ENCODE results near the gene ARMC2.
"Not testable (repeated sequence)": the region's sequence is repeated elsewhere in the genome, so short reads cannot be mapped to it uniquely, and the experiment has no call there.

ARMC2 gene

DNA sequence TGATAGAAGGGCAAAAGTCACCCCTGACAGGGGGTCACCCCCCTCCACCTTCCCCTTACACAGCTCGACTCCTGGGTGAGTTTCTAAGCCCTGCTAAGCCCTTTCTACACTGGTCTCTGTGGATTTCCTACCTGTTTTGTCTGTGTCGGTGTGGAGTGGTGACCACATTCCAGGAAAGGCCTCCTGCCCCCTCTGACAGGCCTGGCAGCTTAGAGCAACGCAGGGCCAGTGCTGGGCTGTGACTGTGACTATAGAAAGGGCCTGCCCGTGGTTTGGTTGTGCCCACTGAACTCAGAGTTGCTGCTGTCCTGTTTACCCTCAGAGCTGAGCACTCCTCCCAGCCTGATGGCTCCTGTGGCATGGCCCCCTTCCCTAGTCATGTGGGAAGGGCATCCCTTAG, 109.0 kb downstream of the ARMC2 start:
- no peak for DNase-seq

GRCh38 chr6:108958900-108959770, 110.9 kb downstream of the ARMC2 start:
- DNase-seq: no peak

- no peak for DNase-seq
These were observed 111.9 kb downstream of the ARMC2 start for GRCh38 chr6:108959972-108960582.

DNA sequence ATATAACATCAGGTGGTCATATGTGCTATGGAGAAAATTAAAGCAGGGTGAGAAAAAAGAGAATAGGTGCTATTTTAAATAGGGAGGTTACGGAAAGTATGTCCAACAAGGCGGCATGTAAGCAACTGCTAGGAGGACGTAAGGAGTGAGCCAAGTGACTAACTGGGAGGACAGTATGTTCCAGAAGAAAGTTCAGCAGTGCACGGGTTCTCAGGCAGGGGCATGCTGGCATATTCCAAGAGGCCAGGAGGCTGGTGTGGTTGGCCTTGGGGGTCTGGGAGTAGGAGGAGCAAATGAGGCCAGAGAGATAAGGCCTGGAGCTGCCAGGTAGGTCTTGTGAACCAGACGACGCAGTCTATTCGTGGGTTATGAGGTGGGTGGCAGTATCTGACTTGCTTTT, 112.4 kb downstream of the ARMC2 start:
- DNase-seq: no peak

- no peak for DNase-seq
These were observed 112.9 kb downstream of the ARMC2 start for GRCh38 chr6:108961077-108961476.

- no peak for DNase-seq
These were observed 113.8 kb downstream of the ARMC2 start for GRCh38 chr6:108961985-108962384.

DNA sequence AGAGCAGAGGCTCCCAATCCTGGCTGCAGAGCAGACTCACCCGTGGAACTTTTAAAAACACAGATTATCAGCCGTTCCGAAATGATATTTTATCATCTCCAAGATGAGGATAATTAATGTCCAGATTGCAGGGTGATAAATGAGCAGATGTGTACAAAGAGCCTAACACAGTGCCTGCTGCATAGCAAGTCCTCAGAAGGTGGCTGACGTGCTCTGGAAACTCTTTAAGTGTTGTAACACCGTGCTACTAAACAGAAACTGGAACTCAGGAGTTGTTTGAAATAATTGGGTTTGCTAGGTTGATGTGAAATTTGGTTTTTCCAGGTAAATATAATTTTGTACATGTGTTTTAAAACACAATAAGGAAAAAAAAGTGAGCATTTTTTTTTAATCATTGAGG, 118.0 kb downstream of the ARMC2 start:
- DNase-seq: no peak

DNA sequence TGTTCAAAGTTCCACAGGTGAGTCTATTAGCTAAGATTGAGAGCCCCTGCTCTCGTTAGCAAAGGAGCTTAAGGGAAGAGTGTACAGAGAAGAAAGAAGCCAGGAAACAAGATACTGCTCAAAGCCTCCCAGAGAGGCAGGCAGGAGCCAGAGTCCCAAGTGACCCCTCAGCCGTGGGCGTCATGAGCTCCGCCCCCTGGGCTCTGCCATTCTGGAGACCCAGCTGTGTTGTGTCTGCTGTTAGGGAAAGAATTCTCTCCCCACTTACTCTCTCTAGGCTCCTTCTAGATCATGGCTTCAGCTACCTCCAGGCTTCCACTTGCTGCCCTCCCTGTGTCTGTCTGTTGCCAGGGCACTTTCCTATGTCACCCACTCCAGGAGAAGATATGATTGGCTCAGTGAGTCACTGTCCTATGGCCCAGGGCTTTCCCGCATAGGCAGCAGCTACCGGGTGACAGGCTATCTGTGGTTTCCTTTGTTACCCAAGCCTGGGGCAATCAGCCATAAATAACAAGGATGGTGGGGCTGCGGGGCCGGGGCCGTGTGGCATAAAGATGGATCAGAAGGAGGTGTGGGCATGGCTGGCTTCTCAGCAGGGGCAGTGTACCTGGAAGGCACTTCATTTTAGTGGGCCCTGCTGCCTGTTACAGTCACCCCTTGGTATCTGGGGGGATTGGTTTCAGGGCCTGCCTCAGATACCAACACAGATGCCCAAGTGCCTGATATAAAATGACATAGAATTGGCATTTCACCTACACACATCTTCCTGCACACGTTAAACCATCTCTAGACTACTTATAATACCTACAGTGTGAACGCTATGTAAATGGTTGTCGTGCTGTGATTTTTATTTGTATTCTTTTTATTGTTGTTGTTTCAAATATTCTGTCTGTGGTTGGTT, 118.9 kb downstream of the ARMC2 start:
- DNase-seq: peak; percentile 77

GRCh38 chr6:108968325-108969316, 120.4 kb downstream of the ARMC2 start:
- no peak for DNase-seq

DNA sequence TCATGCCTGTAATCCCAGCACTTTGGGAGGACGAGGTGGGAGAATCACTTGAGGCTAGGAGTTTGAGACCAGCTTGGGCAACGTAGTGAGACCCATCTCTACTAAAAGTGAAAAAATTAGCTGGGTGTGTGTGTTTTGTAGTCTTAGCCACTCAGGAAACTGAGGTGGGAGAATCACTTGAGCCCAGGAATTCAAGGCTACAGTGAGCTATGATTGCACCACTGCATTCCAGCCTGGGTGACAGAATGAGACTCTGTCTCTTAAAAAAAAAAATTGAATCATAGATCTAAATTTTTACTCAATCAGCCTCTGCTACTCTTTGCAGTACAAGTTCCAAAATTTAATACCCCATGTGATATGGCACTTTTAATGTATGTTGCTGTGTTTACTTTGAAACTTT, 121.6 kb downstream of the ARMC2 start:
- no peak for DNase-seq

- no peak for DNase-seq
These were observed 126.0 kb downstream of the ARMC2 start for GRCh38 chr6:108974201-108974600.

DNA sequence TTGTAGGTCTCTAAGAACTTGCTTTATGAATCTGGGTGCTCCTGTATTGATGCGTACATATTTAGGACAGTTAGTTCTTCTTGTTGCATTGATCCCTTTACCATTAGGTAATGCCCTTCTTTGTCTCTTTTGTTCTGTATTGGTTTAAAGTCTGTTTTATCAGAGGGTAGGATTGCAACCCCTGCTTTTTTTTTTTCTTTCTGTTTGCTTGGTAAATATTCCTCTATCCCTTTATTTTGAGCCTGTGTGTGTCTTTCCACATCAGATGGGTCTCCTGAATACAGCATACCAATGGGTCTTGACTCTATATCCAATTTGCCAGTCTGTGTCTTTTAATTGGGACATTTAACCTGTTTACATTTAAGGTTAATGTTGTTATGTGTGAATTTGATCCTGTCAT, 130.4 kb downstream of the ARMC2 start:
- DNase-seq: not testable (repeated sequence)

DNA sequence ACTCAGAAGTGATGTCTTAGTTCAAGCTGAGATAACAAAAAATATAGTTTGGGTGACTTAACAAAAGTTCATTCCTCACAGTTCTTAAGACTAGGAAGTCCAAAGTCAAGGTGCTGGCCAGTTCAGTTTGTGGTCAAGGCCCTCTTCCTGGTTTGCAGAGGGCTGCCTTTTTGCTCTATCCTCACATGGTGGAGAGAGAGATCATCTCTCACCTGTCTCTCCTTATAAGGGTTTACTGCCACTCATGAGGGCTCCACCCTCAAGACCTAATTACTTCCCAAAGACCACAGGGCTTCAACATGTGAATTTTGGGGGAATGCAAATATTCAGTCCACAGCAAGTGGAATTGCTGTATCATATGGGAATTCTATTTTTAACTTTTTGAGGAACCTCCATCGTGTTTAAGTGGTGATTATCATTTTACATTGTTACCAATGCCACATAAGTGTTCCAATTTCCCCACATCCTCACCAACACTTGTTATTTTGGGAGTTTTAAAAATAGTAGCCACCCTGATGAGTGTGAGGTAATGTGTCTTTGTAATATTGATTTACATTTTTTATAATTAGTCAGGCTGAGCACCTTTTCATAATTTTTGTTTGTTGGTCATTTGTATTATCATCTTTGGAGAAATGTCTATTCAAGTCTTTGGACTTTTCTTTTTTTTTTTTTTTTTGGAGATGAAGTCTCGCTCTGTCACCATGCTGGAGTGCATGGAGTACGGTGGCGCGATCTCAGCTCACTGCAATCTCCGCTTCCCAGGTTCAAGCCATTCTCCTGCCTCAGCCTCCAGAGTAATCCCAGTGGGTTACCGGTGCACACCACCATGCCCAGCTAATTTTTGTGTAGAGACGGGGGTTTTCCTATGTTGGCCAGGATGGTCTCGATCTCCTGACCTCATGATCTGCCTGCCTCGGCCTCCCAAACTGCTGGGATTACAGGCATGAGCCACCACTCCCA, 134.2 kb downstream of the ARMC2 start:
- DNase-seq: no peak

DNA sequence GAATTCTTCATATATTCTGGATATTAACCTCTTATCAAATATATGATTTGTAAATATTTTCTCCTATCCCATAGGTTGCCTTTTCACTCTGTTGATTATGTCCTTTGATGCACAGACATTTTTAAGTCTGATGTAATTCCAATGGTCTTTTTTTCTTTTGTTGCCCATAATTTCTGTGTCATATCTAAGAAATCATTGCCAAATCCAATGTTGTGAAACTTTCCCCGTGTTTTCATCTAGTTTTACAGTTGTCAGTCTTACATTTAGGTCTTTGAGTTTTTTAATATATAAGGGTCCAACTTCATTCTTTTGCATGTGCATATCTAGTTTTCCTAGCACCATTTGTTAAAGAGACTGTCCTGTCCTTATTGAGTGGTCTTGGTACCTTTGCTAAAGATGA, 134.9 kb downstream of the ARMC2 start:
- DNase-seq: no peak

GRCh38 chr6:108985301-108985700, 137.1 kb downstream of the ARMC2 start:
- DNase-seq: no peak

DNA sequence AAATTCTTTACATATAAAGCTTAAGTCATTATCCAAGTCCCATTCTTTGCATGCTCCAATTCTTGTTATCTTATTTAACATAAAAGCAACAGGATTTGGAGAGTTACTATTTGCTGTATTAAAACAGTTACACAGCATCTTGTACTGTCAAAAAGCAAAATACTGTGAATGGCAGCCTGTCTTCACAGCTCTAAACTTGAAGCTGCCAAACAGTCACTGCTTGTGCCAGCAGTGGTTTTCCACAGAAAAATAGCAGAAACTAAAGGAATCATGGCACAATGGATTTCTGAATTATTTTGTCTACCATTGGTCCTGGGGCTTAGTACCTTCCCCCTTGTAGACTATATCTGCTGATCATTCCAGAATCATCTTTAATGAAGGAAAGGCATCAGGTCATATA, 138.9 kb downstream of the ARMC2 start:
- no peak for DNase-seq

GRCh38 chr6:108988296-108988695, 140.1 kb downstream of the ARMC2 start:
- DNase-seq: no peak

DNA sequence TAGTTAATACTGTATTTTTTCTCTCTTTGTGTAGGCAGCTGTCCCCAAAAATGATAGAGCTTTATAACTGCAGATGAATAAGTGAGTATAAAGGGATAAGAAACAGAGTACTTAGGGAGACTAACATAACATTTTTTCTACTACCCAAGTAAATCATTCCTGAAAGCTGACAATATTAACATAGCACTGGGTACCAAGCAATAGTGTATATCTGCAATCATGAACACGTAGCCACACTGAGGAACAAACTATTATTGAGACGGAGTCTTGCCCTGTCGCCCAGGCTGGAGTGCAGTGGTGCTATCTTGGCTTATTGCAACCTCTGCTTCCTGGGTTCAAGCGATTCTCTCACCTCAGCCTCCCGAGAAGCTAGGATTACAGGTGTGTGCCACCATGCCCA, 140.5 kb downstream of the ARMC2 start:
- DNase-seq: no peak

GRCh38 chr6:108989700-108990099, 141.5 kb downstream of the ARMC2 start:
- no peak for DNase-seq

DNA sequence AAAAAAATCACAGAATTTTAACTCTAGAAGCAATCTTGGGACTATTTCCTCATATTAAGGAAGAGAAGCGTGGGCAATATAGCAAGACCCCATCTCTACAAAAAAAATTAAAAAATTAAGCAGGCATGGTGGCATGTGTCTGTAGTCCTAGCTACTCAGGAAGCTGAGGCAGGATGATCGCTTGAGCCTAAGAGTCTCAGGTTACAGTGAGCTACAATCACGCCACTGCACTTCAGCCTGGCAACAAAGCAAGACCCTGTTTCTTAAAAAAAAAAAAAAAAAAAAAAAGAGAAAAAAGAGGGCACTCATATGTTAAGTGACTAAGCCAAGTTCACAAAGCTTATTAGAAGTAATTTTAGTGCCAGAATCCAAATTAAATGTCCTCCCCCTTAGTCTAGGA, 145.7 kb downstream of the ARMC2 start:
- no peak for DNase-seq

DNA sequence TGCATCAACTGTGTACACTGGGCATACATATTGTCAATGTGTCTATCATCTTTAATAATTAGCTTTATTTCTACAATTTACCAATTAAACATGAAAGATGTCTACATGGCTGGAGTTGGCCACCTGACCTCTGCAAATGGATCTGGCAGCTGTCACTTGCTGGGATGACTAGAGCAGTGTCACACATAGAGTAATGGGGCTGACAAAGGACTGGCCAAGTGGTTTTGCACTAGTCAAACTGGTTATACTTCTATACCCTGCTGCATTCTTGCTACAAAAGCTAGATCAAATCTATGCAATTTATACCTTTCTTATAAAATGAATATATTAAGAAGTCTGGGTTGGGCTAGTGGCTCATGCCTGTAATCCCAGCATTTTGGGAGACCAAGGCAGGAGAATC, 147.1 kb downstream of the ARMC2 start:
- DNase-seq: no peak

All from NCI-H1436 (cell line).